OCI-LY7 (cell line): ENCODE results near the gene GAK. TPM values are rescaled to one million over a fixed set of nuclear protein-coding genes. Genes with fewer than 3 reads are reported as not detected.

Source experiments
- BruUV-seq: library from RNA; stranded (reverse); fragments of 400-500 nt; replicated peaks from 2 replicates; lab custom pipeline; 2021; lab: Mats Ljungman, UMichigan
- CTCF ChIA-PET: fragments of 300-600 bp; sonication (Branson Sonifier 250); formaldehyde crosslinking; loops from one replicate; lab custom pipeline; 2022; ENCODE audit warnings: antibody characterized with exemption; ENCODE audit not compliant: unreplicated experiment; lab: Charles Lee
- POLR2A ChIA-PET: fragments of 300-600 bp; sonication (Branson Sonifier 250); formaldehyde crosslinking; loops from one replicate; lab custom pipeline; 2022; ENCODE audit warnings: antibody characterized with exemption; lab: Charles Lee
- DNase-seq: peaks from one replicate; pipeline ENCODE4 v3.0.0-alpha.2; 2015; ENCODE audit warnings: low spot score
- H2AFZ ChIP-seq: fragments of 200-600 bp; sonication (generic), shearing (Covaris generic); 2 replicates; pipeline ENCODE4 v1.6.1; 2014; ENCODE audit warnings: mild to moderate bottlenecking, antibody characterized with exemption, low read length, moderate library complexity
- H3K27ac ChIP-seq: fragments of 200-600 bp; sonication (generic); 2 replicates; pipeline ENCODE4 v1.5.1; 2014; ENCODE audit warnings: mixed run types, low read depth, mild to moderate bottlenecking, moderate library complexity, low read length, inconsistent platforms; ENCODE audit not compliant: poor library complexity, severe bottlenecking
- H3K36me3 ChIP-seq: fragments of 200-600 bp; sonication (generic); 2 replicates; pipeline ENCODE4 v1.6.1; 2014; ENCODE audit warnings: mild to moderate bottlenecking, antibody characterized with exemption, low read length, moderate library complexity, mixed read lengths; ENCODE audit not compliant: insufficient read depth
- H3K4me1 ChIP-seq: fragments of 200-600 bp; sonication (generic); 2 replicates; pipeline ENCODE4 v1.5.1; 2014; ENCODE audit warnings: mild to moderate bottlenecking, low read length; ENCODE audit not compliant: insufficient read depth, poor library complexity, severe bottlenecking
- H3K4me2 ChIP-seq: fragments of 200-600 bp; sonication (generic); 2 replicates; pipeline ENCODE4 v1.6.1; 2014; ENCODE audit warnings: mild to moderate bottlenecking, low read length
- H3K4me3 ChIP-seq: fragments of 200-600 bp; sonication (generic); 2 replicates; pipeline ENCODE4 v1.5.1; 2014; ENCODE audit warnings: mild to moderate bottlenecking, low read depth, low read length; ENCODE audit not compliant: poor library complexity, severe bottlenecking
- H3K79me2 ChIP-seq: fragments of 200-600 bp; sonication (generic); 2 replicates; pipeline ENCODE4 v1.6.1; 2016; ENCODE audit warnings: low read depth, mild to moderate bottlenecking, low read length, moderate library complexity, mixed read lengths; ENCODE audit not compliant: insufficient read depth
- H3K9me2 ChIP-seq: fragments of 200-600 bp; sonication (generic); 2 replicates; pipeline ENCODE4 v1.6.1; 2016; ENCODE audit warnings: mild to moderate bottlenecking, low read length, mixed read lengths; ENCODE audit not compliant: insufficient read depth
- H3K9me3 ChIP-seq: fragments of 200-600 bp; sonication (generic); 2 replicates; pipeline ENCODE4 v1.6.1; 2014; ENCODE audit warnings: mild to moderate bottlenecking, mixed run types, low read length, mixed read lengths
- H4K20me1 ChIP-seq: fragments of 200-600 bp; sonication (generic); 2 replicates; pipeline ENCODE4 v1.6.1; 2014; ENCODE audit warnings: mild to moderate bottlenecking, antibody characterized with exemption, low read length, moderate library complexity, mixed read lengths; ENCODE audit not compliant: insufficient read depth
- CTCF ChIP-seq: fragments of 200-600 bp; sonication (generic); conservative IDR thresholded peaks from 2 replicates; pipeline ENCODE4 v1.5.1; 2014; ENCODE audit warnings: mild to moderate bottlenecking, antibody characterized with exemption, low read length, moderate library complexity, mixed read lengths
- EZH2phosphoT487 ChIP-seq: fragments of 200-600 bp; sonication (generic); IDR thresholded peaks from 2 replicates; pipeline ENCODE4 v1.6.1; 2018; ENCODE audit warnings: low read depth, borderline replicate concordance, mild to moderate bottlenecking, mixed run types, antibody characterized with exemption, low read length, moderate library complexity, mixed read lengths
- intact Hi-C: fragments of 100-400 bp; cut with micrococcal nuclease; formaldehyde crosslinking; loops from one replicate; pipeline ENCODE4 v1.10.0; 2022; ENCODE audit not compliant: unreplicated experiment
- total RNA-seq, 2 experiments: library from RNA; depleted of rRNA in 1 of 2; stranded (reverse); fragments of >200 nt in 1 of 2; shearing (Covaris generic) in 1 of 2; gene quantifications; 2 replicates each; pipeline ENCODE4 v1.2.3, GENCODE V29; 2014 to 2022

GAK gene
- total RNA-seq, 2 experiments from 2014 or later: 86.1 to 107 TPM

GRCh38 chr4:909131-909571 lies 23.0 kb downstream of the GAK start:
- BruUV-seq: no TSS peak
- no peaks in the 10 kb centered on the region for H3K4me1 ChIP-seq
- ChIA-PET POLR2A (no interaction called here), CTCF (interaction anchor here (0.6 kb wide), 1 partner anchor 66 kb away, joined by 3 read pairs; no protein-coding TSS in a partner anchor)
- peaks cover 65% of the 10 kb centered on the region for H3K36me3 ChIP-seq
- TF ChIP-seq CTCF (no peak), EZH2phosphoT487 (no peak)
- no peaks in the 10 kb centered on the region for H3K79me2 ChIP-seq
- H2AFZ ChIP-seq: no peak overlapping the region
- no peak overlapping the region for H3K4me2 ChIP-seq
- 0 out of 2 replicates have a peak, but pooled peaks cover 4% of the 10 kb centered on the region for H3K9me3 ChIP-seq
- H4K20me1 ChIP-seq: no peaks in the 10 kb centered on the region
- intact Hi-C loops: no loop called here
- H3K9me2 ChIP-seq: no peaks in the 10 kb centered on the region
- no peak for DNase-seq
- H3K4me3 ChIP-seq: no peak overlapping the region
- no peak overlapping the region for H3K27ac ChIP-seq

GRCh38 chr4:907691-908425 lies 24.3 kb downstream of the GAK start:
- Histone ChIP-seq H3K4me1 (no peaks in the 10 kb centered on the region), H3K27ac (no peak overlapping the region), H3K36me3 (peaks cover 71% of the 10 kb centered on the region), H3K79me2 (no peaks in the 10 kb centered on the region), H3K9me3 (0 out of 2 replicates have a peak, but pooled peaks cover 4% of the 10 kb centered on the region), H4K20me1 (no peaks in the 10 kb centered on the region), H3K4me2 (no peak overlapping the region), H3K4me3 (no peak overlapping the region), H2AFZ (no peak overlapping the region), H3K9me2 (no peaks in the 10 kb centered on the region)
- ChIA-PET CTCF (no interaction called here), POLR2A (no interaction called here)
- intact Hi-C loops: no loop called here
- no TSS peak for BruUV-seq
- DNase-seq: no peak
- TF ChIP-seq CTCF (no peak), EZH2phosphoT487 (no peak)

GRCh38 chr4:907103-907400 lies 25.1 kb downstream of the GAK start:
- Histone ChIP-seq H3K9me2 (no peaks in the 10 kb centered on the region), H3K4me2 (no peak overlapping the region), H3K79me2 (no peaks in the 10 kb centered on the region), H3K27ac (no peak overlapping the region), H3K9me3 (0 out of 2 replicates have a peak, but pooled peaks cover 4% of the 10 kb centered on the region), H3K4me3 (no peak overlapping the region), H3K36me3 (peaks cover 64% of the 10 kb centered on the region), H4K20me1 (no peaks in the 10 kb centered on the region), H2AFZ (no peak overlapping the region), H3K4me1 (no peaks in the 10 kb centered on the region)
- CTCF ChIA-PET: no interaction called here
- POLR2A ChIA-PET: no interaction called here
- DNase-seq: no peak
- BruUV-seq: no TSS peak
- TF ChIP-seq CTCF (no peak), EZH2phosphoT487 (no peak)
- intact Hi-C loops: no loop called here
